Loucy (cell line): ENCODE data around the gene BMS1.

Source experiments
- H2AFZ ChIP-seq: fragments of 200-600 bp; sonication (generic); 2 replicates; pipeline ENCODE4 v1.6.0; 2016; ENCODE audit warnings: antibody characterized with exemption, mild to moderate bottlenecking, low read length, moderate library complexity
- H3F3A ChIP-seq: fragments of 200-600 bp; 2 replicates; pipeline ENCODE4 v1.6.0; 2016; ENCODE audit warnings: antibody characterized with exemption, low read depth, mild to moderate bottlenecking
- H3K27me3 ChIP-seq: fragments of 200-600 bp; sonication (generic); 2 replicates; pipeline ENCODE4 v1.6.1; 2014; ENCODE audit warnings: low read length, mild to moderate bottlenecking; ENCODE audit not compliant: insufficient read depth, poor library complexity, severe bottlenecking
- H3K36me3 ChIP-seq: fragments of 200-600 bp; sonication (generic); 2 replicates; pipeline ENCODE4 v1.6.1; 2016; ENCODE audit warnings: low read length; ENCODE audit not compliant: insufficient read depth
- H3K4me1 ChIP-seq: fragments of 200-600 bp; sonication (generic); 2 replicates; pipeline ENCODE4 v1.5.1; 2014; ENCODE audit warnings: low read length, mild to moderate bottlenecking; ENCODE audit not compliant: insufficient read depth, poor library complexity, severe bottlenecking
- H3K4me2 ChIP-seq: fragments of 200-600 bp; sonication (generic); 2 replicates; pipeline ENCODE4 v1.6.0; 2014; ENCODE audit warnings: antibody characterized with exemption, low read length, low read depth, mild to moderate bottlenecking; ENCODE audit not compliant: poor library complexity, severe bottlenecking
- H3K4me3 ChIP-seq: fragments of 200-600 bp; sonication (generic); 2 replicates; pipeline ENCODE4 v1.5.1; 2014; ENCODE audit warnings: low read length, mild to moderate bottlenecking, mixed read lengths; ENCODE audit not compliant: poor library complexity, severe bottlenecking
- H3K79me2 ChIP-seq: fragments of 200-600 bp; sonication (generic); 2 replicates; pipeline ENCODE4 v1.6.1; 2014; ENCODE audit warnings: low read length; ENCODE audit not compliant: insufficient read depth
- H3K9ac ChIP-seq: fragments of 200-600 bp; sonication (generic); 2 replicates; pipeline ENCODE4 v1.6.0; 2014; ENCODE audit warnings: mild to moderate bottlenecking, low read depth, low read length, moderate library complexity; ENCODE audit not compliant: poor library complexity, severe bottlenecking
- H3K9me2 ChIP-seq: fragments of 200-600 bp; sonication (generic); replicated peaks from 2 replicates; pipeline ENCODE4 v1.6.1; 2016; ENCODE audit warnings: low read depth, low read length, mixed read lengths
- H3K9me3 ChIP-seq: fragments of 200-600 bp; sonication (generic); 2 replicates; pipeline ENCODE4 v1.6.1; 2014; ENCODE audit warnings: mild to moderate bottlenecking, antibody characterized with exemption, low read length, low read depth; ENCODE audit not compliant: insufficient read depth
- H4K20me1 ChIP-seq: fragments of 200-600 bp; sonication (generic); 2 replicates; pipeline ENCODE4 v1.6.0; 2014; ENCODE audit warnings: antibody characterized with exemption, low read length, mild to moderate bottlenecking; ENCODE audit not compliant: insufficient read depth, poor library complexity, severe bottlenecking
- CTCF ChIP-seq: fragments of 200-600 bp; sonication (generic); conservative IDR thresholded peaks from 2 replicates; pipeline ENCODE4 v1.5.1; 2014; ENCODE audit warnings: mild to moderate bottlenecking, antibody characterized with exemption, low read length
- EZH2phosphoT487 ChIP-seq: fragments of 200-600 bp; IDR thresholded peaks from 2 replicates; pipeline ENCODE4 v1.6.1; 2018; ENCODE audit warnings: antibody characterized with exemption, mild to moderate bottlenecking, moderate library complexity, borderline replicate concordance

BMS1 gene

GRCh38 chr10:42769173-42769572 lies 13.4 kb upstream of the BMS1 start:
- H3K4me2 ChIP-seq = no peak overlapping the region

GRCh38 chr10:42769673-42770072 lies 12.9 kb upstream of the BMS1 start:
- TF ChIP-seq EZH2phosphoT487 (no peak), CTCF (no peak)
- H3K9ac ChIP-seq = no peak overlapping the region
- no peaks in the 10 kb centered on the region for H3K79me2 ChIP-seq
- no peak overlapping the region for H3K4me3 ChIP-seq
- no peaks in the 10 kb centered on the region for H3K4me1 ChIP-seq
- H2AFZ ChIP-seq = no peak overlapping the region
- no peaks in the 10 kb centered on the region for H3K9me2 ChIP-seq
- peaks cover 4% of the 10 kb centered on the region; the same call in 1 of the 2 replicates for H3K9me3 ChIP-seq
- H3K36me3 ChIP-seq = no peaks in the 10 kb centered on the region
- no peaks in the 10 kb centered on the region for H3K27me3 ChIP-seq
- H4K20me1 ChIP-seq = no peaks in the 10 kb centered on the region
- H3F3A ChIP-seq = no peaks in the 10 kb centered on the region
- no peak overlapping the region for H3K4me2 ChIP-seq

More at GRCh38 chr10:42769173-42769572, 13.4 kb upstream of the BMS1 start:
- Histone ChIP-seq H4K20me1 (no peaks in the 10 kb centered on the region), H3K27me3 (no peaks in the 10 kb centered on the region), H3K9me3 (peaks cover 4% of the 10 kb centered on the region; the same call in 1 of the 2 replicates), H3K36me3 (no peaks in the 10 kb centered on the region), H2AFZ (no peak overlapping the region), H3K79me2 (no peaks in the 10 kb centered on the region), H3K9ac (no peak overlapping the region), H3K4me3 (no peak overlapping the region), H3F3A (no peaks in the 10 kb centered on the region), H3K4me1 (no peaks in the 10 kb centered on the region), H3K9me2 (no peaks in the 10 kb centered on the region)
- TF ChIP-seq EZH2phosphoT487 (no peak), CTCF (no peak)

GRCh38 chr10:42776681-42777080 lies 5.9 kb upstream of the BMS1 start:
- Histone ChIP-seq H3K9me3 (no peaks in the 10 kb centered on the region), H3K9me2 (no peaks in the 10 kb centered on the region), H3K4me1 (peaks cover 3% of the 10 kb centered on the region), H3K27me3 (peaks cover 10% of the 10 kb centered on the region), H3K4me2 (no peak overlapping the region), H3K79me2 (no peaks in the 10 kb centered on the region), H3K9ac (no peak overlapping the region), H3K4me3 (no peak overlapping the region), H3K36me3 (no peaks in the 10 kb centered on the region), H4K20me1 (no peaks in the 10 kb centered on the region), H2AFZ (no peak overlapping the region), H3F3A (no peaks in the 10 kb centered on the region)
- TF ChIP-seq EZH2phosphoT487 = no peak
- TF ChIP-seq CTCF = no peak
